ENCODE data around the gene DCPS. TPM values are rescaled to one million over a fixed set of nuclear protein-coding genes. Genes with fewer than 3 reads are reported as not detected.

Gene DCPS
- total RNA-seq, 1 experiment from 2014 or later: 34.8 TPM

- in situ Hi-C loops (cut with HindIII; ENCODE audit: low pct_unique_long_range_greater_than_20kb, low sequenced_read_pairs): no loop called here
- no peak for DNase-seq (ENCODE audit: low read depth, low spot score)
- no TSS peak for BruUV-seq (replicated peaks)
Observed at GRCh38 chr11:126263489-126263888, 40.4 kb upstream of the DCPS start.

DNA sequence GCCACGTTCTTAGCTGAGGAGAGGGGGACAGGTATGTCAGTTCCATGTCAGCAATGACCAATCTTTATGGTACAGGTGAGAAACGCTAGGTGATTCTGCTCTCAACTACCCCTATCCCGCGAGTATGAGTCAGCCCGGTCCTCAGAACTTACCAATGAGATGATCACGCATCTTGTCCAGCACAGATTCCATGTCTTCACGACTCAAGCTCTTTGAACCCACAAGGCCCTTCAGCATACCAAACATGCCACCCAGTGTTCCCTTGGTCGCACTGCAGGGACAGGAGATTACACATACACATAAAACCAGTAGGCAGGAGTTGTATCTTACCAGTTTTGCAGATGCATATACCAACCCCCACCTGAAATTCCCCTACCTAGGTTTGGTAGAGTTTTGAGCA, 38.0 kb upstream of the DCPS start:
- H3K4me1 ChIP-seq (ENCODE audit: control insufficient read depth, insufficient read depth, low read length): peaks cover 8% of the 10 kb centered on the region
- H3K27me3 ChIP-seq (ENCODE audit: control insufficient read depth, insufficient read depth, low read length): no peaks in the 10 kb centered on the region
- no peak for DNase-seq (ENCODE audit: low read depth, low spot score)
- ChIA-PET CTCF (no interaction called here), POLR2A (no interaction called here)
- ATAC-seq: no peak
- peaks cover 41% of the 10 kb centered on the region for H3K36me3 ChIP-seq (ENCODE audit: control insufficient read depth, insufficient read depth, low read length)
- in situ Hi-C loops (cut with HindIII; ENCODE audit: low pct_unique_long_range_greater_than_20kb, low sequenced_read_pairs): no loop called here
- TF ChIP-seq SIN3A (IDR thresholded peaks at IDR 0.05; ENCODE audit: borderline replicate concordance, insufficient read depth, low read depth, low read length): no peak
- no peak for TF ChIP-seq TCF7L2 (IDR thresholded peaks at IDR 0.05; ENCODE audit: low read depth, low read length)
- no peak; the same call in 1 of the 2 replicates for TF ChIP-seq POLR2AphosphoS5 (IDR thresholded peaks at IDR 0.05; ENCODE audit: low read depth, low read length)
- TF ChIP-seq, protein P1, sequence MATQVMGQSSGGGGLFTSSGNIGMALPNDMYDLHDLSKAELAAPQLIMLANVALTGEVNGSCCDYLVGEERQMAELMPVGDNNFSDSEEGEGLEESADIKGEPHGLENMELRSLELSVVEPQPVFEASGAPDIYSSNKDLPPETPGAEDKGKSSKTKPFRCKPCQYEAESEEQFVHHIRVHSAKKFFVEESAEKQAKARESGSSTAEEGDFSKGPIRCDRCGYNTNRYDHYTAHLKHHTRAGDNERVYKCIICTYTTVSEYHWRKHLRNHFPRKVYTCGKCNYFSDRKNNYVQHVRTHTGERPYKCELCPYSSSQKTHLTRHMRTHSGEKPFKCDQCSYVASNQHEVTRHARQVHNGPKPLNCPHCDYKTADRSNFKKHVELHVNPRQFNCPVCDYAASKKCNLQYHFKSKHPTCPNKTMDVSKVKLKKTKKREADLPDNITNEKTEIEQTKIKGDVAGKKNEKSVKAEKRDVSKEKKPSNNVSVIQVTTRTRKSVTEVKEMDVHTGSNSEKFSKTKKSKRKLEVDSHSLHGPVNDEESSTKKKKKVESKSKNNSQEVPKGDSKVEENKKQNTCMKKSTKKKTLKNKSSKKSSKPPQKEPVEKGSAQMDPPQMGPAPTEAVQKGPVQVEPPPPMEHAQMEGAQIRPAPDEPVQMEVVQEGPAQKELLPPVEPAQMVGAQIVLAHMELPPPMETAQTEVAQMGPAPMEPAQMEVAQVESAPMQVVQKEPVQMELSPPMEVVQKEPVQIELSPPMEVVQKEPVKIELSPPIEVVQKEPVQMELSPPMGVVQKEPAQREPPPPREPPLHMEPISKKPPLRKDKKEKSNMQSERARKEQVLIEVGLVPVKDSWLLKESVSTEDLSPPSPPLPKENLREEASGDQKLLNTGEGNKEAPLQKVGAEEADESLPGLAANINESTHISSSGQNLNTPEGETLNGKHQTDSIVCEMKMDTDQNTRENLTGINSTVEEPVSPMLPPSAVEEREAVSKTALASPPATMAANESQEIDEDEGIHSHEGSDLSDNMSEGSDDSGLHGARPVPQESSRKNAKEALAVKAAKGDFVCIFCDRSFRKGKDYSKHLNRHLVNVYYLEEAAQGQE (IDR thresholded peaks at IDR 0.05; ENCODE audit: insufficient read depth in 1 of 2, low read depth in 2 of 2, low read length in 1 of 2): no peak
- no peak for TF ChIP-seq CTCF (IDR thresholded peaks at IDR 0.05)
- BruUV-seq (replicated peaks): no TSS peak
- intact Hi-C loops (cut with micrococcal nuclease; ENCODE audit: unreplicated experiment): no loop called here
- H3K9me3 ChIP-seq (ENCODE audit: control insufficient read depth, insufficient read depth, low read depth, low read length): no peaks in the 10 kb centered on the region
- H3K27ac ChIP-seq (ENCODE audit: low read length): no peak overlapping the region
- no peak overlapping the region for H3K4me3 ChIP-seq (ENCODE audit: low read depth in 2 of 2, low read length in 2 of 2)

More at GRCh38 chr11:126263489-126263888, 40.4 kb upstream of the DCPS start:
- Histone ChIP-seq H3K4me1 (ENCODE audit: control insufficient read depth, insufficient read depth, low read length) (peaks cover 8% of the 10 kb centered on the region), H3K9me3 (ENCODE audit: control insufficient read depth, insufficient read depth, low read depth, low read length) (no peaks in the 10 kb centered on the region), H3K27me3 (ENCODE audit: control insufficient read depth, insufficient read depth, low read length) (no peaks in the 10 kb centered on the region), H3K4me3 (ENCODE audit: low read depth in 2 of 2, low read length in 2 of 2) (no peak overlapping the region), H3K36me3 (ENCODE audit: control insufficient read depth, insufficient read depth, low read length) (peaks cover 41% of the 10 kb centered on the region), H3K27ac (ENCODE audit: low read length) (no peak overlapping the region)
- no peak for ATAC-seq
- POLR2A ChIA-PET: interaction anchor here (0.5 kb wide), 1 partner anchor 14 kb away, joined by 7 read pairs; no protein-coding TSS in a partner anchor
- no peak; the same call in 1 of the 2 replicates for TF ChIP-seq POLR2AphosphoS5 (IDR thresholded peaks at IDR 0.05; ENCODE audit: low read depth, low read length)
- TF ChIP-seq, protein P1 (IDR thresholded peaks at IDR 0.05; ENCODE audit: insufficient read depth in 1 of 2, low read depth in 2 of 2, low read length in 1 of 2): no peak
- no peak for TF ChIP-seq SIN3A (IDR thresholded peaks at IDR 0.05; ENCODE audit: borderline replicate concordance, insufficient read depth, low read depth, low read length)
- TF ChIP-seq CTCF (IDR thresholded peaks at IDR 0.05): no peak
- no peak for TF ChIP-seq TCF7L2 (IDR thresholded peaks at IDR 0.05; ENCODE audit: low read depth, low read length)
- CTCF ChIA-PET: no interaction called here
- intact Hi-C loops (cut with micrococcal nuclease; ENCODE audit: unreplicated experiment): no loop called here
